Measurements from ENCODE around the gene ENPP3.

DNA sequence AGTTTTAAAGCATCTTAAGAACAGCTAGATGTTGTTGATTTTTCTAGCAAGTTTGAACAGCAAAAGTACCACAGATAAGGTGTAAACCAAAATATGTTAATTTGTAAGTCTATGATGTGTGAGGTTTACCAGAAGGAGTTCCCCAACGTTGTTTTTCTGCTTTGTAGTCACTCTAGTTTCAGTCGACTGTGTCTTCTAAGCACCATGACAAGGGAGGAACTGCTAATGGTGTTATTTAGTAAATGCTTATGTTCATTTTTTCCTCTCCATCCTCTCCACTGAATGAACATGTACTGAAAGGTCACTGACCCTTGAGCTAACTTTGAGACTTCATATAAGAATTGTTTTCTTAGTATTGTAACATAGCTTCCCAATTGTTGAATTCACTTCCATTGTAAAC is 3.0 kb downstream of the ENPP3 start:
- TF ChIP-seq EZH2 (IDR thresholded peaks at IDR 0.05; ENCODE audit: insufficient read depth, poor library complexity, severe bottlenecking): no peak
- no peak for TF ChIP-seq EZH2phosphoT487 (IDR thresholded peaks at IDR 0.05; ENCODE audit: insufficient read depth, low read depth)

All from GM23248 (cell line).